HG03460 (cell line): Measurements from ENCODE around the gene RDH8.

Experiments
- ATAC-seq: cut with Tn5 transposase; IDR thresholded peaks from one replicate; pipeline ENCODE4 v1.9.1; 2021; ENCODE audit not compliant: unreplicated experiment

The RDH8 gene, protein sequence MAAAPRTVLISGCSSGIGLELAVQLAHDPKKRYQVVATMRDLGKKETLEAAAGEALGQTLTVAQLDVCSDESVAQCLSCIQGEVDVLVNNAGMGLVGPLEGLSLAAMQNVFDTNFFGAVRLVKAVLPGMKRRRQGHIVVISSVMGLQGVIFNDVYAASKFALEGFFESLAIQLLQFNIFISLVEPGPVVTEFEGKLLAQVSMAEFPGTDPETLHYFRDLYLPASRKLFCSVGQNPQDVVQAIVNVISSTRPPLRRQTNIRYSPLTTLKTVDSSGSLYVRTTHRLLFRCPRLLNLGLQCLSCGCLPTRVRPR

DNA sequence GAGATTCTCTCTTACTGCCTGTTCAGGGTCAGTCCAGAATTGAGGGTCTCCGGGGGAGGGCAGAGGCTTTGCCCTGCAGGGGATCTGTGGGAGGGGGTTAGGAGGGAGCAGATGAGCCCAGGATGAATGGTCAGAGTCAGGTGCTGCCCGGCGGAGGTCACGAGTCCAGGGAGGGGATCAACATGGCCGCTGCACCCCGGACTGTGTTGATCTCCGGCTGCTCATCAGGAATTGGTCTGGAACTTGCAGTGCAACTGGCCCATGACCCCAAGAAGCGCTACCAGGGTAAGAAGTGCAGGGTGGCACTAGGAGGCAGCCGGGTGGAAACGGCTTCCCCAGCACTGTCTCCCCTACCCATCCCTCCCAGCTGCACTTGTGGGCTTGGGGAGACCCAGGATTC, at the start of gene RDH8:
Gene RDH8 (plus strand): TSS at position 168 of the 400 bp plus-strand sequence. CDS start 15 bp downstream, at position 183.
- no peak for ATAC-seq

DNA sequence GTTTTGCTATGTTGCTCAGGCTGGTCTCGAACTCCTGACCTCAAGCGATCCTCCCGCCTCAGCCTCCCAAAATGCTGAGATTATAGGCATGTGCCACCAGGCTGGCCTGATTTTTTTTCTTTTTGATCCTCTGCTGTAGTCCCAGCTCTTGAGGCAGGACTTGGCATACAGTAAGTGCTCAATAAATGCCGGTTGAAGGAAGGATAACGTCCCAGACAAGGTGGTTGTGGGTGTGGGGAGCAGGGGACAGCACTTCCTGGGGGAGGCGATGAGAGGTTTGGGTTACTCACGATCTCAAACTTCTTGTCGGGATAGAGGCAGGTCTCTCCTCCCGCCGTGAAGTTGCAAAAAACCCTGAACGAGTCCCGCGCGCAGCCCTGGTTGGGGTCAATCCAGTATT, 47.3 kb upstream of the RDH8 start:
- ATAC-seq, result no peak

DNA sequence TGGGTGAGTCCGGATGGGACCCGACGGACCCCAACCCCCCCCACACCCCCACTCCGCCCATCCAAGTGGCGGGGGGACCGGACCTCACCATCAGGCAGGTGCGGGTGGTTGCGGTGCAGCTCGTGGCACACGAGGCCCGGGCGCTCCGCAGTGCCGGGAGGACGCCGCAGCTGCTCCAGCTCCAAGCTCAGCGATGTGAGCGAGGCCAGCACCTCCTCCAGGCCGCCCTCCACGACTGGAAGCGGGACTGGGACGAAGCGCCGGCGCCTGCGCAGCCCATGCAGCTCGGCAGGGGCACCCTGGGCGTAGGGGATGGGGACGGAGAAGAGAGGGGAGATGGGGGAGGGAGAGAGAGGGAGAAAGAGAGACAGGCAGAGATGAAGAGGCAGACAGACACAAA, 46.8 kb upstream of the RDH8 start:
- ATAC-seq, result no peak

DNA sequence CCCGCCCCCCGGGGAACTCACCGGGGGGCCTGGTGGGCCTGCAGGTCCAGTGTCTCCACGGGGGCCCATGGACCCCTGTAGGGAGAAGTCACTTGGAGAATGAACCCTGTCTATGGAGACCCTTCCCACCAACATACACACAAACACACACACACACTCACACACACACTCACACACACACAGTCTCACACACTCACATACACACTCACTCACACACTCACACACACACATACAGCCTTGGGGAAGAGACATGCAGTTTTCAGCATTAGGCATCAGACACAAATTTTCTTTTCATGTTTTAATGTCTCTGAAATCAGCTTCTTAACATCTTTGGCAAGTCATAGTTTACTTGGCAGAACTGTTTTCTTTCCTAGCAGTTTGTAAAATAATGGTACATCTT, 46.0 kb upstream of the RDH8 start:
- no peak for ATAC-seq

DNA sequence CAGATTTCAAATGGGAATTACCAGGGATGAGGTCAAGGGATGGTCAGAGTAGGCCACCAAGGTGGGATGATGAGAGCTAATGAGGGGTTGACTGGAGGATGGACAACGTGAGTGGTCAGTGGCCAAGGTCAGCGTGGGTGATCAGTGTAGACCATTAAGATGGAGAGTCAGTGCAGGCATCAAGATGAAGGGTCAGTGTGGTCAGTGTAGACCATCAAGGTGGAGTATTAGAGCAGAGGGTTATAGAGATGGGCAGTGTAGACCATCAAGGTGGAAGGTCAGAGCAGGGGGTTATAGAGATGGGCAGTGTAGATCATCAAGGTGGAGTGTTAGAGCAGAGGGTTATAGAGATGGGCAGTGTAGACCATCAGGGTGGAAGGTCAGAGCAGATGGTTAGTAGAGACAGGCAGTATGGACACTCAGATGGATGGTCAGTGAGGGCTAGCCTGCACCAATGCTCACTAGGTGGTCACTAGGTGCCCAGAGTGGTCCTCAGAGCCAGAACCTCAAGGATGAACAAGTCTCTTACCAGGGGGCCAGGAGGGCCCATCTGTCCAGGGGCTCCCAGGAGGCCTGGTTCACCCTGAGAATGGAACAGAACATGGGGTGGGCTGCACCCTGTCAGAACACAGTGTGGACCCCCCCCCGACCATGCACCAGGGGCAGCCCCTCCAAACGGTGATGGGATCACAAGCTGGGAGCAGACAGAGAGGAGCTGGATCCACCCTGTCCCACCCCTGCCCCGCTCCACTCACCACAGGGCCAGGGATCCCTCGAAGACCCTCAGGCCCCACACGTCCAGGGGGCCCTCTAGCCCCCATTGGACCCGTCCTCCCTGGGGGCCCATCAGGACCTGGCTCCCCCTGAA, 44.2 kb upstream of the RDH8 start:
- ATAC-seq, result no peak

DNA sequence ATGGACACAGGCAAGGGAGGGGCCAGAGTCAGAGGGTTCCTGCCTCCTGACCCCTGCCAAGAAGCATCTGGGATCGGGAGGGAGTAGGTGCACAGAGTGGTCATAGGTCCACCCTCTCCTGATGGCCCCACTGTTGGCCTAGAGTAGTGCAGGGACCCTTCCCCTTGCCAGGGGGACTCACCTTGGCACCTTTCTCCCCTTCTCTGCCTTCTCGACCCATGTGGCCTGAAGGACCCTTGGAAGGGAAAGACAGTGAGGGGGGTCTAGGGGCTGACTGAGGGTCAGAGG, 43.7 kb upstream of the RDH8 start:
- ATAC-seq, result no peak

DNA sequence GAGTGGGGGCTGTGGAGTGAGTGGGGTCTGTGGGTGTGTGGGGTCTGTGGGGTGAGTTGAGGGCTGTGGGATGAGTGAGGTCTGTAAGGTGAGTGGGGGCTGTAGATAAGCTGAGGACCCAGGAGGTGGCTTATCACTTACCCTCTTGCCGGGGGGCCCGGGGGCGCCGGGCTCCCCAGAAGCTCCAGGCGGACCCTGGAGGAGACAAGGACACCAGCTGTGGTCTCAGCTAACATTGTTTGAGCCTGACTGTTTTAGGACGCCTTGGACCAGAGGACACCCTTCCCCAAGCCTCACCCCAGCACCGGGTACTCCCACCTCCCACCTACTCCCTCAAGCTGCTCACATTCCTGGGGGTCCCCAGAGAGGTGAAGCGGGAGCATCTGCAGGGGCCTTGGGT, 42.8 kb upstream of the RDH8 start:
- no peak for ATAC-seq

DNA sequence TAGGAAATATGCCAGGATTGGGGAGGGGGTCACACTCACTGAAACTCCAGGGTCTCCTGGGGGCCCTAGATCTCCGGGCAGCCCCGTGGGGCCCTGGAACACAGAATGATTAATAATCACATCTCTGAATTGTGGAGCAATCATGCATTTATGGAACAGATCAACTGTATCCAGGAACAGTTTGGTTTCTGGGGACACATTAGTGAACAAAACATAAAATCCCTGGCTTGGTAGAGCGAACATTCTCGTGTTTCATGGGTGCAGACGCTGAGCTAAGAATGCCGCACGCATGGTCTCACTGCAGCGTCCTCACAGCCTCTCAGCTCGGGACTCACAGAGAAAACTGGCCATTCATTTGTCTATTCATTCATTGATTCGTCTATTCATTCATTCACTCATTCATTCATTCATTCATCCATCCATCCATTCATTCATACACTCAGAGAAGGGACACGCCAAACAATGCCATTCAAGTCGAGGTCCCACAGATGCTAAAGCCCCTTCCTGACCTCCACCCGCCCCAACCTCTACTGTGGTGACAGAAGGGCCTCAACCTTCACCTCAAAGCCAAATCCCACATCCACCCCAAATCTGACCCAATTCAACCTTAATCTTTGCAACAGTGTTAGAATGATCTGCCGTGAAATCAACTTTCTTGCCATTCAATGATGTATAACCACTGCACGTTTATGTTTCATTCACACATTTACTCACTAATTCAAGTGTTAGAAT, 42.0 kb upstream of the RDH8 start:
- ATAC-seq, result no peak

DNA sequence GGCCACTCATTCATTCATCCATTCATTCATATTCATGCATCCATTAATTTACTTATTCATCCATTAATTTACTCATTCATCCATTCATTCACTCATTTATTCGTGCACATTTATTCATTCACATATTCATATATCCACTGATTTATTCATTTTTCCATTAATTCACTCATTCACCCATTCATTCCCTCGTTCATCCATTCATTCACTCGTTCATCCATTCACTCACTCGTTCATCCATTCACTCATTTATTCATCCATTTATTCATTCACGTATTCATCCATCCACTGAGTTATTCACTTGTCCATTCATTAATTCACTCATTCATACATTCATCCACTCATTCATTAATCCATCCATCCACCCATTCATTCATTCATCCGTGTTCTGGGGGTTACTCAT, 41.2 kb upstream of the RDH8 start:
- no peak for ATAC-seq

DNA sequence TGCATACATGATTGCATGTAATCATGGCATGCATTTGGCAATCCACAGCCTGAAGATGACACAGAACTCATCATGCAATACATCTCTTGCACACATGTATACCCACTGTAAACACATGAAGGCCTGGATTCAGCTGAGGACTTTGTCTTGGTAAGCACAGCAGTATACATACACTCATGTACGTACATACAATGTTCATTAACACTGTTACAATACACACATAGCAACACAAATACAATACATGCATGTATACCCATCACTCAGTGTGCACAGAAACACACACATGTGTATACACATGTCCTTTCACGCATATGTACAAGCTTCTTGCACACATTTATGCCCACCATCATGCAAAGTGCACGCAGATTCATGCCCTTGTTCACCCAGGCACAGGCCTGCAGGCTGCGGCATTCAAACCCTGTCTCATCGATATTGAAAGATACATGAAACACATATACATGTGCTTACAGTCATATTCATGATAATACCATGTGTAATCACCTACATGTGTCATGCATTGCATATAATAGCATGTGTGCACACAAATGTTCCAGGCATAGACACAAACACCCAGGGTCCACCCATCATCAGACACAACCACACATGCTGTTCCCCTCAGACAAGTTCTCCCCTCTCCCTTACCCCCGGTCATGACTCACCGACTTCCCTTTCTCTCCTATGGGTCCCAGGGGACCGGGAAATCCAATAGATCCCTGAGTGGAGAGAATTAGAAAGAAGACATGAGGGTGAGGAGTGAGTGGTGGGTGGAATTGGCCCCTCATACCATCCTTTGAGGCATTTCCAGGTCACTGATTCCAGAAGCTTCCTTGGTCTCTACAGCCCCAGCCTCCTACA, 31.6 kb upstream of the RDH8 start:
- no peak for ATAC-seq

DNA sequence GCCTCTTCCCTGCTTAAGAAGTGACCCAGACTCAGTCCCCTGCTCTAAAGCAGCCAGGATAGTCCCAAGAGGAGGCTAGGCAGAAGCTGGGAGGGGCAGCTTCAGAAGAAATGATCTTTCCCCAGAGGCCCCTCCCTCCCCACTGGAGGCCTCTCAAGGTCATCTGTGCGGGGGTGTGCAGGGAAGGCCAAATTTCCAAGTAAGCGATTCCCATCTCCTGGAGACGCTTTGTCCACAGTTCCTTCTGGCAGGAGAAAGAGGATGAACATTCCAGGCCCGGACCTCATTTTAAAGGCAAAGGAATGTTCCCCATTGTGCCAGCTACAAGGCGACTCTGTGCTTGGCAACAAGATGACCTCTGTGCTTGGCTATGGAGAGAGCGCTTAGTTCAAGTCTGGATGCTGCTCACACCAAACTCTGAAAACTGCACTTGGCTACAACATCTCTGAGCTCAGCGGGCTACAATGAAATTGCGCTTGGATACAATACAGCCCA, 26.4 kb upstream of the RDH8 start:
- ATAC-seq, result no peak

DNA sequence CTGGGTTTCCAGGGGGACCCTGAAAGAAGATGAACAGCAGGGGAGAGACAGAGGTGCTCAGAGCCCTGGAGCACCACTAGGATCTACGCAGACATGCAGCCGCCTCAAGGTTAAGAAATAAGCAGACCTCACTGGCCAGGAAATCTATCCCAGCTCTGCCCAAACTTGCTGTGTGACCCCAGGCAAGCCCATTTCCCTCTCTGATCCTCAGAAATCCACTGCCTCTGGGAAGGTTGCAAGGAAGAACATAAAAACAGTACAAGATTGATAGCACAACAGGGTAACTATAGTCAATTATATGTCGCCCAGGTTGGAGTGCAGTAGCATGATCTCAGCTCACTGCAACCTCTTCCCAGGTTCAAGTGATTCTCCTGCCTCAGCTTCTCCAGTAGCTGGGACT, 23.8 kb upstream of the RDH8 start:
- ATAC-seq, result no peak

DNA sequence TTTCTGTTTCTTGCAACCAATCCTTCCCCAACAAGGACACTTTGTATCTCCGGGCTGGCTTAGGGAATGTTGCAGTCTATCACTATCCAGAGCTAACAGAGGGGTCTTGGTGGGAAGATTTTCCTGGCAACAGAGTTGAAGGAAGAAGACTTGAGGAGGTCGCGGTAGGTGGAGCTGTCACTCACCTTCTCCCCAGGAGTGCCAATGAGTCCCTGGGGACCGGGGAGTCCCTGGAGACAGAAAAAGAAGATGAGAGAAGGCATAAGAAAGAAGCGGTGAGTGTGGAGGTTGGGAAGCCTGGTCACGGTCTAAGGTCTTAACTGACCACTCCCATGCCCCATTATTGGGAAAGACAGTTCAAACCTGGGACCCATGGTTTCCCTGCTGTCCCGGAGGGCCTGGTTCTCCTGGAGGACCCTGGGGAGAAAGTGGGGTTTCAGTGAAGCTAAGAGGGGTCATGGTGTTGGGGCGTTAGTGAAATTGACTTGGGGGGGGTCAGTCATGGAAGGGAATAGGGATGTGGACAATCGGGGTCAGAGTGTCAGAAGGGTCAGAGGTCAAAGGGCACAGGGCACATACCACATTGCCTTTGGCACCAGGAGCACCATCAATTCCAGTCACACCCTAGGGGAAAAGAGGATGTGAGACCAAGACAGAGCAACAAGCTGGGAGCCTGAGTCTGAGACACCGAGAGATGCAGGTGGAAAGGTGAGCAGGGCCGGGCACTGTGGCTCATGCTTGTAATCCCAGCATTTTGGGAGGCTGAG, 21.7 kb upstream of the RDH8 start:
- ATAC-seq, result no peak

DNA sequence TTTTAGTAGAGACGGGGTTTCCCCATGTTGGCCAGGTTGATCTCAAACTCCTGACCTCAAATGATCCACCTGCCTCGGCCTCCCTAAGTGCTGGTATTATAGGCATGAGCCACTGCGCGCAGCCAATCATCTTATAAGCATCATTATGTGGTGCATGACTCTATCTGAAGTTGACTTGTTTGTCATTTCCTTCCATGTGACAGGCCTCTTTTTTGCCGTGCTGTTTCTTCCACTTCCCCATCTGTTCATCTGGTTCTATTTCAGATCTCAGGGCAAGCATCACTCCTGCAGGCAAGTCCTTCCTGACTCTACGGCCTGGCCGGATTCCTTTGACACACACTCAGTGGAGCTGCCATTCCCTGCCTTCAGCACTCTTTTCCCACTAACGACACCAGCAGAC, 18.2 kb upstream of the RDH8 start:
- ATAC-seq, result no peak

DNA sequence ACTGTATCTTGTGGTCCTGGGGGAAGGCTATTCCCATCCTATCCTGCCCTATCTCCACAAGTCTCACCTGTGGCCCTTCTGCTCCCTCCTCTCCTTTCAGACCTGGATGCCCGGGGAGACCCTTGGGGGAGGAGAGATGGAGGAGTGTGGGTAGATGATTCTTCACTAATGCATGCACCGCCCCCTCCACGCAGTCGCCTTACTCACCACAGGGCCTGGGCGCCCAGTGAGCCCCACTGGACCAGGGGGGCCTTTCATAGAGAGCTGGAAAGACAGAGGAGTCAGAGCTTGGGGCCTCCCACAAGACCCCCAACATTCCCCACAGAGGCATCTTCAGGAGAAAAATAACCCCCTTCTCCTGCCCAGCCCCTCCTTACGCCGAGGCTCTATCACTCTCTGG, 17.3 kb upstream of the RDH8 start:
- no peak for ATAC-seq

DNA sequence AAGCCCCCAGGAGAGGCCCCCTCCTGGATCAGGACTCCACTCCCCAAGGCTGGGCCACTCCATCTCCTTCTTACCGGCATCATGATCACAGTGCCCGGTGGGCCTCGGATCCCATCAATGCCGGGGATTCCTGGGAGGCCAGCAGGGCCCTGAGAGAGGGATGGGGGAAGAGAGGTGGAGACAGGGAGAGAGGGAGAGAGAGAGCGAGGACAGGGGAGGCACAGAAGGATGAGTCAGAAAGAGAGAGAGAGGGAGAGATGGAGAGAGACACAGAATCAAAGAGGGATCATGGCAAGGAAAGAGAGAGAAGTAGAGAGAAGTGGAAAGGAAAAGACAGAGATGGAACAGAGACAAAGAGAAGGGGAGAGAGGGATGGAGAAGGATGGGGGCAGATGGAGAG, 16.7 kb upstream of the RDH8 start:
- no peak for ATAC-seq

DNA sequence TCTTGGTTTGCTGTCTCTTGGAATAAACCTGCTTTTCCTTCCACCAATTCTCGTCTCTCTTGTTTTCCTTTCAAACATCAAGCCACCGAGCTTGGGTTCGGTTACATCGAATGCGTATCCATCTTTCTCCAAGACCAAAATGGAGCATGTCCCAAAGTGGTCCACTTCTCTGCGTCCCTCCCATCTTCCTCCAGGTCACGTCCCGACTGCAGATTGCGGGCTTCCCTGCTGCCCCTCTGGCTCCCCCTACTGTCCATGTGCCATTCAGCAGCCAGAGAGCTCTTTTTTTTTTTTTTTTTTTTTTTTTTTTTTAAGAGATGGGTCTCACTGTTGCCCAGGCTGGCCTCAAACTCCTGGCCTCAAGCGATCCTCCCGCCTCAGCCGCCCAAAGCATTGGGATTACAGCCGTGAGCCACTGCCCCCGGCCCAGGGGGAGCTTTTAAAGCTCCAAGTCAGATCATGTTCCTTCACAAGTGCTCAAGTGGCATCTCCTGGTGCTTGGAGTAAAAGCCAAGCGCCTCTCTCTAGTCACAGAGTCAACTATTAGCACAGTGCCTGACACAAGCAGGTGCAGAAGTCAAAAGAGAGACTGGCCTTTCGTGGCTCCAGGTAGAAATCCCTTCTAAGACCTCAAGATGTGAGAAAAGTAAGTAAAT, 13.0 kb upstream of the RDH8 start:
- no peak for ATAC-seq

DNA sequence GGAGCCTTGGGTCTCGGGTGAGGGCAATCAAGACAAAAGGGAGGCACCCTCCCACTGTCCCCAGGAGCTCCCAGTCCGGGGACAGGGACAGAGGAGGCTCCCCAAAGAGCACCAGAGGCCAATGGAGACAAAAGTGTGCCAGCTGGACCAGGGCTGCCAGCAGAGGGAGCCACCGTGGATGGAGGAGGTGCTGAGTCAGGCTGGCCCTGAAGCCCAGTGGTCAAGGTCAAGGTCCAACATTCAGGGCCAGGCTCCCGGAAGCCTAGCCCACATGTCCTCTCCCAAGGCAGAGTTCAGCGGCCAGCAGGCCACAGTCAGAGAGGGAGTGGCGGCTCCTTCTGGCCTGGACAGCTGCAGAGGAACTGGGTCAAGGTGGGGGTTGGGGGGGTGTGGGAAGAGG, 11.4 kb upstream of the RDH8 start:
- ATAC-seq, result no peak

DNA sequence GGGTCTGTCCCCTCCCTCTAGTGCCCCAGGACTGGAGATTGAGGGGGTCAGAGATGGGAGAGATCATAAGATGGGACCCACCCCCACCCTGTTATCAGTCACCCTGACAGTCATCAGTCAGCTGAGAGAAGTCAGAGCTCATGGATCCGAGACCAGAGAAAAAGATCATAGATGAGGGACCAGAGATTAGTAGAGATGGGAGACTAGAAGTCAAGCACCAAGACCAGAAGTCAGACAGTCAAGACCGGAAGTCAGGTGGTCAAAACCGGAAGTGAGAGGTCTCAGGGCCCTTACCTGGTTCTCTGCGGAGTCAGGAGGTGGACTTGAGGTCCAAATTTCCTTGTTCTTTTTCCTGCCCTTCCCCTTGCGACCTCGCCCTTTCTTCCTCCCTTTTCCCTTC, 10.0 kb upstream of the RDH8 start:
- no peak for ATAC-seq

DNA sequence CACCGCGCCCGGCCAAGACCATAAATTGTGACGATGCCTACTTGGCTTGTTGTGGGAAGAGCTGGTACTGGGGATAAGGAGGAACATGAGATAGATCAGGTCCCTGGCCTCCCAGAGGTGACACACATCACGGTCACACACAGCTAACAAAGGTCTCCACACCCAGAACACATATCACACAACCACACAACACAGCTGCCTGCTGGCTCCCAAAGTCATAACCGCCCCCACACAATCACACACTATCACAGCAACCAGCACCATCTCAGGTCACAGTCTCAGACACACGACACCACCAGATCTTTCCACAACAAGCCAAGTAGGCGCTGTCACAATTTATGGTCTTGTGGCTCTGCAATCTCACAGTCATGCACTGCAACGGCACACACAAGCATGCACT, 8.7 kb upstream of the RDH8 start:
- no peak for ATAC-seq
